ENCODE data around the gene KRTAP1-3. TPM values are rescaled to one million over a fixed set of nuclear protein-coding genes. Genes with fewer than 3 reads are reported as not detected.
"Not testable (repeated sequence)": the region's sequence is repeated elsewhere in the genome, so short reads cannot be mapped to it uniquely, and the experiment has no call there.

The KRTAP1-3 gene
- total RNA-seq, 1 donor: not detected

DNA sequence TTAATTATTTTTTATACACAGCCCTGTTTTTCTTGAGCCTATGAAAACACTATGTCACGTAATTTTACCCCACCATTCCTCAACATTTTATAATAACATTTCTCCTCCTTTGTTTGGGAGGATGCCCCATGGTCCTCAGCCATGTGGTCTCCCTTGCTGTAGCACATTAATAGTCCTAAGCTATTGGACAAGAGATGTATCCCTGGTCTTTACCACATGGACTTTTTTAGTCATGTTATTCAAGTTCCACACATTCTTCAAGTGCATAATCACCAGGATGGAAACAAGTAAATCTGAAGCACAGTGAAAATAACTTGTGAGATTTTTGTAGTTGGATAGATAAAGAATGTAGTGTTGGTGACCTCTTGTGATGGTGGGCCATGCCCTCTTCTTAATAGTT, 27.3 kb upstream of the KRTAP1-3 start:
- TF ChIP-seq, protein P1, sequence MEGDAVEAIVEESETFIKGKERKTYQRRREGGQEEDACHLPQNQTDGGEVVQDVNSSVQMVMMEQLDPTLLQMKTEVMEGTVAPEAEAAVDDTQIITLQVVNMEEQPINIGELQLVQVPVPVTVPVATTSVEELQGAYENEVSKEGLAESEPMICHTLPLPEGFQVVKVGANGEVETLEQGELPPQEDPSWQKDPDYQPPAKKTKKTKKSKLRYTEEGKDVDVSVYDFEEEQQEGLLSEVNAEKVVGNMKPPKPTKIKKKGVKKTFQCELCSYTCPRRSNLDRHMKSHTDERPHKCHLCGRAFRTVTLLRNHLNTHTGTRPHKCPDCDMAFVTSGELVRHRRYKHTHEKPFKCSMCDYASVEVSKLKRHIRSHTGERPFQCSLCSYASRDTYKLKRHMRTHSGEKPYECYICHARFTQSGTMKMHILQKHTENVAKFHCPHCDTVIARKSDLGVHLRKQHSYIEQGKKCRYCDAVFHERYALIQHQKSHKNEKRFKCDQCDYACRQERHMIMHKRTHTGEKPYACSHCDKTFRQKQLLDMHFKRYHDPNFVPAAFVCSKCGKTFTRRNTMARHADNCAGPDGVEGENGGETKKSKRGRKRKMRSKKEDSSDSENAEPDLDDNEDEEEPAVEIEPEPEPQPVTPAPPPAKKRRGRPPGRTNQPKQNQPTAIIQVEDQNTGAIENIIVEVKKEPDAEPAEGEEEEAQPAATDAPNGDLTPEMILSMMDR (IDR thresholded peaks at IDR 0.05; ENCODE audit: extremely low read depth, low read depth, low read length): peak; percentile 25
- H3K27ac ChIP-seq (ENCODE audit: low read depth, low read length): peak overlapping the region; percentile 91
- H4K20me1 ChIP-seq (ENCODE audit: insufficient read depth, low read length): no peaks in the 10 kb centered on the region
- H3K4me3 ChIP-seq (ENCODE audit: insufficient read depth, low read length): no peak overlapping the region
- no peaks in the 10 kb centered on the region for H3K36me3 ChIP-seq (ENCODE audit: insufficient read depth, low read length)
- H3K9me3 ChIP-seq (ENCODE audit: low read depth, low read length): peaks cover 2% of the 10 kb centered on the region
- H2AFZ ChIP-seq (ENCODE audit: low read length): no peak overlapping the region
- H3K79me2 ChIP-seq (ENCODE audit: insufficient read depth, low read length): no peaks in the 10 kb centered on the region
- DNase-seq (ENCODE audit: insufficient read length, low spot score, missing footprints): peak; percentile 93
- H3K4me1 ChIP-seq (ENCODE audit: insufficient read depth, low read length): peaks cover 58% of the 10 kb centered on the region
- no peaks in the 10 kb centered on the region for H3K27me3 ChIP-seq (ENCODE audit: insufficient read depth, low read length)
- H3K4me2 ChIP-seq (ENCODE audit: insufficient read depth, low read length): peak overlapping the region; percentile 1

GRCh38 chr17:41060052-41060604, 25.5 kb upstream of the KRTAP1-3 start, which contains the start of gene KRTAP2-3:
Gene KRTAP2-3, minus strand, starts transcription at chr17:41060114. Its CDS starts 64 bp downstream, at chr17:41060050.
- no peak within 1 kb of the TSS for H3K4me3 ChIP-seq (ENCODE audit: insufficient read depth, low read length)
- peak within 1 kb of the TSS; percentile 50 for H3K4me2 ChIP-seq (ENCODE audit: insufficient read depth, low read length)
- TF ChIP-seq, protein P1 (IDR thresholded peaks at IDR 0.05; ENCODE audit: extremely low read depth, low read depth, low read length): no peak
- H3K27me3 ChIP-seq (ENCODE audit: insufficient read depth, low read length): no peaks in the 10 kb centered on the region
- peaks cover 53% of the 10 kb centered on the region for H3K4me1 ChIP-seq (ENCODE audit: insufficient read depth, low read length)
- H4K20me1 ChIP-seq (ENCODE audit: insufficient read depth, low read length): no peaks in the 10 kb centered on the region
- H3K36me3 ChIP-seq (ENCODE audit: insufficient read depth, low read length): no peaks in the 10 kb centered on the region
- no peaks in the 10 kb centered on the region for H3K79me2 ChIP-seq (ENCODE audit: insufficient read depth, low read length)
- H3K27ac ChIP-seq (ENCODE audit: low read depth, low read length): peak within 1 kb of the TSS; percentile 94
- peaks cover 2% of the 10 kb centered on the region for H3K9me3 ChIP-seq (ENCODE audit: low read depth, low read length)
- no peak within 1 kb of the TSS for H2AFZ ChIP-seq (ENCODE audit: low read length)
- peak; percentile 88 for DNase-seq (ENCODE audit: insufficient read length, low spot score, missing footprints)

DNA sequence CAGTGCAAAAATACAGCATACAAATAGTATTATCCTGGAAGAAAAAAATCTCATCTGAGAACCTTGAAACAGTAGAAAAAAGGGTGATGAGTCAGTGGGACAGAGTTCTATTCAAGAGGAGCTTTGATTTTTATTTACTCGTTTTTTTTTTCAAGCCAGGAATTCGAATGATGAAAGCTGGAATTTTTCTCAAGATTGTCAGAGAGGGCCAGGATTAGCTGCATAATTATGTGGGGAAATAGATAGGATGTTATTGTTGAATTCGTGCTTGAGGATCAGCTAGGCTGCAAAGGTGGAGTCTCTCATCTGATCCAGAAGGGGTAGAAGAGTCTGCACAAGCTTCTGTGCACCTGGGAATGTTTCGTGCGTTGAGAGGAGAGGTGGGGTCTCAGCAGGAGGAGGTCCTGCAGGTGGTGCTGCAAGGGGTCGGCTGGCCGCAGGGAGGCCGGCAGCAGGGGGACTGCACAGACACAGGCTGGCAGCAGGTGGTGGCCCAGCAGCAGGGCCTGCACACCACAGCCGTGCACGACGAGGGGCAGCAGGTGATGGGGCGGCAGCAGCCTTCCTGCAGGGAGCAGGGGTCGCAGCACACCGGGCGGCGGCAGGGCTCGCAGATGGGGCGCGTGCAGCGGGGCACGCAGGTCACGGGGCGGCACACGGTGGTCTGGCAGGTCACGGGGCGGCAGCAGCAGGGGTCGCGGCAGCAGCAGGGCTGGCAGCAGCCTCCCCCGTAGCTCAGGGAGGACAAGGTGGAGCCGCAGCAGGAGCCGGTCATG, 24.8 kb upstream of the KRTAP1-3 start:
- H3K36me3 ChIP-seq (ENCODE audit: insufficient read depth, low read length); H3K9me3 ChIP-seq (ENCODE audit: low read depth, low read length); H3K4me3 ChIP-seq (ENCODE audit: insufficient read depth, low read length); H3K79me2 ChIP-seq (ENCODE audit: insufficient read depth, low read length); H3K27me3 ChIP-seq (ENCODE audit: insufficient read depth, low read length); H2AFZ ChIP-seq (ENCODE audit: low read length); H4K20me1 ChIP-seq (ENCODE audit: insufficient read depth, low read length): not testable (repeated sequence)
- peak; percentile 94 for DNase-seq (ENCODE audit: insufficient read length, low spot score, missing footprints)
- Histone ChIP-seq H3K27ac (ENCODE audit: low read depth, low read length) (peak overlapping the region; percentile 94), H3K4me2 (ENCODE audit: insufficient read depth, low read length) (peak overlapping the region; percentile 50), H3K4me1 (ENCODE audit: insufficient read depth, low read length) (peaks cover 53% of the 10 kb centered on the region)

- no peak overlapping the region for H2AFZ ChIP-seq (ENCODE audit: low read length)
- H3K9me3 ChIP-seq (ENCODE audit: low read depth, low read length): peaks cover 2% of the 10 kb centered on the region
- H3K36me3 ChIP-seq (ENCODE audit: insufficient read depth, low read length): no peaks in the 10 kb centered on the region
- TF ChIP-seq, protein P1 (IDR thresholded peaks at IDR 0.05; ENCODE audit: extremely low read depth, low read depth, low read length): no peak
- peak; percentile 86 for DNase-seq (ENCODE audit: insufficient read length, low spot score, missing footprints)
- H4K20me1 ChIP-seq (ENCODE audit: insufficient read depth, low read length): no peaks in the 10 kb centered on the region
- peaks cover 53% of the 10 kb centered on the region for H3K4me1 ChIP-seq (ENCODE audit: insufficient read depth, low read length)
- no peak overlapping the region for H3K4me3 ChIP-seq (ENCODE audit: insufficient read depth, low read length)
- peaks cover 6% of the 10 kb centered on the region for H3K79me2 ChIP-seq (ENCODE audit: insufficient read depth, low read length)
- peak overlapping the region; percentile 94 for H3K27ac ChIP-seq (ENCODE audit: low read depth, low read length)
- H3K4me2 ChIP-seq (ENCODE audit: insufficient read depth, low read length): peak overlapping the region; percentile 35
- no peaks in the 10 kb centered on the region for H3K27me3 ChIP-seq (ENCODE audit: insufficient read depth, low read length)
Measured at GRCh38 chr17:41058741-41059140, 24.1 kb upstream of the KRTAP1-3 start.
